A172 (cell line): ENCODE data around the gene BABAM2. TPM values are rescaled to one million over a fixed set of nuclear protein-coding genes. Genes with fewer than 3 reads are reported as not detected.

ENCODE experiments used
- DNase-seq: peaks from one replicate; pipeline ENCODE4 v3.0.0-alpha.2; 2015; ENCODE audit warnings: low spot score
- total RNA-seq: library from RNA; depleted of rRNA; stranded (reverse); fragments of >200 nt; shearing (Covaris generic); gene quantifications from 2 replicates; pipeline ENCODE4 v1.2.3, GENCODE V29; 2014

Gene BABAM2
- total RNA-seq, 1 experiment from 2014 or later = 36.5 TPM

DNA sequence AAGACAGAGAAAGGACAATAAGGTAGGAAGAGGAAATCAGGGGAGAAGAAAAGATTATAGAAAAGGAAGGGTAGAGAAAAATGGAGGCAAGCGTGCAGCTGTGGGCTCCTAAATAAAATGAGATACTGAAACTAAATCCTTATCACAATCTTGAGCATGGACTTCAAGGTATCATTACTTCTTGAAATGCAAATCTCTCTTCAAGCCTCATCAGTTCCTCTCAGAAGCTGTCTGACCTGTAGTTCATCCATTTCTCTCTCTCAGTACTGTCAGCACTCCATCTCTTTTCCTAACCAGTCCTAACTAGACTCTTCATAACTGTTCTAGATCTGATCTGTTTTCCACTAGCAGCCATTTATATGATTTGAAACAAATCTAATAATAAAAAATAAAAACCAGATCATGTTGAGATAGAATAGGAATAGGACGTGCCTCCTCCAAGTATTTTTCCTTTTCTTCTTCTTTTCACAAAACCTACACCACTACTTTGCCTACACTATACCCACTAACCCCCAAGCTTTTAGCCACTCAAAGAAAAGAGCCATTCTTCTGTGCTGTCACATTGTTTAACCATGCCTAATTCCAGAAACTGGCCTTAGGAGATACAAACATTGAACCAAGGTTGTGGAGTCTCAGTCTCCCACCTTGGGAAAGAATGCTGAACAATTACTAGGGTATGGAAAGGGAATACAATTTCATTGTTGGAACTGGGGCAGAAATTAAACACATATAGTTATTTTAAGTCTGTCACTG, 21.1 kb downstream of the BABAM2 start:
- DNase-seq = no peak

DNA sequence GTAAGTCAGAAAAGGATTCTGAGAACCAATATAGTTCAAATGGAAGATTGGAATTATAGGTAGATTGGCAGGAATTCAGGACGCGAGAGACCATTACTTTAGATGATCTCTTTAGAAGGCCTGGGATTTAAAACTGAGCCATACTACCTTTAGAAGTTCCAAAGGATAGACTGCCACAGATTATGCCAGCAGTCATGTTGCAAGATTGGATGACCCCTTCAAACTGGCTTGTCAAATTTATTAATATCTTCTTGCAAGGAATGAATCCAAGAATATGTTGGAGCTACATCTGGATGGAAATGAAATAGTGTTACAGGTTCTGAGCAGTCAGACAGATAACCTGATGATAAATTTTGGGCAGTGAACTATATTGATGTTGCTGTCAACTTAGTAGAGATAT, 22.0 kb downstream of the BABAM2 start:
- DNase-seq = no peak

DNA sequence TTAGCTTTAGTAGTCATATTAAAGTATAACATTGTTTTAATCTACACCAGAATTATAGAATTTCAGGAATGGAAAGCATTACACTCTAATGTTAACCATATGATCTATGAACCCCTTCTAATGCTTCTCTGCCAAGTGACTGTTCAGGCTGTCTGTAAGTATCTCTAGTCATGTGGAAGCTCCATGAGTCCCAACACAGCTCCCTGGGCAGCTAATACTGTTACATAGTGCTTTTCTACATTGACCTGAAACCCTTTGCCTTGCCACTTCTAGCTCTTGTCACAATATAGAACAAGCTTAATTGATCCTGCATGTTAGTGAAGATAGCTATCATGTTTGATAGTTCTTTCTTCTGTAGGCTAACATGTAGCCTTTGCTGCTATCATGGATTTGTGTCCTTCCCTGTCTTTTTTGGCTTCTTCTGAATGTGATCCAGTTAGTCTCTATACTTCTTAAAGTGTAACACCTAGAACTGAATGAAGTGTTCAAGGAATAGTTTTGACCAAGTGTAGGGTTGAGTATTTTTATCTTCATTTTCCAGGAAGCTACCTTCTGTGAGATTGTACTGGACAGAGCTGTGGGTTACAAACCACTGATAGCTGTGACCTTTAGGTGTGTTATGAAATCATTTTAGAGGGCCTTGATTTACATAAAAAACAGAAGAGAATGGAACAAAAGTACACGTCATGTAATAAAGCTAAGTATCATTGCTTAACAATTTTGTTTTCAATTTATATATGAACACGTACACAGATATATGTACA, 23.7 kb downstream of the BABAM2 start:
- DNase-seq = no peak

DNA sequence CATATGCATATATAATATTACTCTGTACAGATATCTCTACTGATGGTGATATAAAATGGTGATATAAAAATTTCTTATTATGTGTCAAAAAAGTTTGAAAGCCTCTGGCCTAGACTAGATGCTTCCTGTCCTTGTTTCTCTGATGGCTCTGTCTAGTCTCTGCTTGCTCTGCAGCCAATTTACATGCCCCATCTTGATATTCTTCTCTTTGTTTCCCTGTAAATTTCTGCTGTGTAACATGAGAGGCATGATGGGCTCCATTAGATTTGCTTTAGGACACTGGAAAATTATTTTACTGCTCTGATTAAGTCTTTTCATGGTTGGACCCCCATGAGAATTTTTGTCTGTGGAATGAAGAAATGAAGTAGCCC, 24.3 kb downstream of the BABAM2 start:
- DNase-seq = no peak

DNA sequence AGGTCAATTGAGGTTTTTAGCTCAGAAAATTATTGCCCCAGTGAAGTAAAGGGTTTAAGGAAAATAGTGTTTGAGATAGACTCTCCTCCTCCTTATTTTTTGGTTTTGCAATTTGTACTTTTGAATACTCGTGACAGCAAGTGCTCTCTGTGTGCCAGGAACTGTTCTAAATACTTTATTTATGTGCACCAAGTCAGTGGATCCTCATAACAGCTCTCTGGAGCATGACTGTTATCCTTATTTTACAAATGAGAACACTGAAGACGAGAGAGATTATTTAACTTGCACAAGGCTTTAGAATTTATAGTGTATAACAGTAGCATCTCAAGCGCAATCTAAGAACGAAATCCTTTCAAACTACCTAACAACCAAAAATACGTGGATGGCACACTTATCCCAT, 24.7 kb downstream of the BABAM2 start:
- no peak for DNase-seq

DNA sequence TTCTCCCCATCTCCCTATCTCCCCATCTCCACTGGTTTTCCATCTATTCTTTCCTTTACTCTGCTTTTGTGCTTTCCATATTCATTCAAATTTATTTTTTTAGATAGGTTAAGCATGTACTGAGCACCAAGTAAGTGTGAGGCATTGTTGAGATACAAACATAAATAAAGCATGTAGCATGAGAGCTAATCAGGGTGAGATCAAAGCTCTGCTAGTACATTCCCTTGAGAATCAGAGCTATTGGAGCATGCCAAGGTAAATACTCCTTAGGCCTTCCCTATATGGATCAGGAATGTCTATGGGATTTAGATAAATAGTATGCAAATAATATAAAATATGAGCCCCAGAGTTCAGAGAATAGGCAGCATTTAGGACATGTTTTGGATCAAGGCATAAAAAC, 25.3 kb downstream of the BABAM2 start:
- no peak for DNase-seq

DNA sequence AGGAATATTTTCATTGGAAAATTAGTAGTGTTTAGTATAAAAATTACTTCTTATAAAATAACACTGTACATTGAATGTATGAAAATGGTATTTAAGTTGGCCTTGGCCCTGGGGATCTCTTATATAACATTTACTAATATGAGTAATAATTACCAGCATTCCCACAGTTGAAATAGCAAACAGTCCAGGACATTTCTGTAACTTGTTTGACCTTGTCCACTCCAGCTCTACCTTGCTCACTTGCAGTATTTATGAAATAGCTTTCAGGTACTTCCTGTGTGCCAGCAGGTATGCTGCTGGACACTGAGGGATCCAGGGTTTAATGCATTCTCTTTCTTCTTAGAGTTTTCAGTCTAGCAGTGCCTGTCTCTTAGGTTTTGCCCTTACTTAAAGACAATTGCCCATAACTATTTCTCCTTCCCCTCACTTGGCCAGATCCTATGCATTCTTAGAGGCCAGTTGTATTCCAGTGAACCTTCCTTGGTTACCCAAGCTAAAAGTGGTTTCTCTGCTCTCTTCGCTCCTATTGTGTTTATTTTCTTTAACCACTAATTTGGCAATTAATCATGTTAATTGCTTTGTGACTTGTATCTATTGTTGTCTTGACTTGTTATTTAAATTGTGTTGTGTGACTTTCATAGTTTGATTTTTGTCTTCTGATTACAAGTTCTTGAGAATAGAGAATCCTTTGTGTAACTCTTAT, 25.9 kb downstream of the BABAM2 start:
- DNase-seq = no peak

DNA sequence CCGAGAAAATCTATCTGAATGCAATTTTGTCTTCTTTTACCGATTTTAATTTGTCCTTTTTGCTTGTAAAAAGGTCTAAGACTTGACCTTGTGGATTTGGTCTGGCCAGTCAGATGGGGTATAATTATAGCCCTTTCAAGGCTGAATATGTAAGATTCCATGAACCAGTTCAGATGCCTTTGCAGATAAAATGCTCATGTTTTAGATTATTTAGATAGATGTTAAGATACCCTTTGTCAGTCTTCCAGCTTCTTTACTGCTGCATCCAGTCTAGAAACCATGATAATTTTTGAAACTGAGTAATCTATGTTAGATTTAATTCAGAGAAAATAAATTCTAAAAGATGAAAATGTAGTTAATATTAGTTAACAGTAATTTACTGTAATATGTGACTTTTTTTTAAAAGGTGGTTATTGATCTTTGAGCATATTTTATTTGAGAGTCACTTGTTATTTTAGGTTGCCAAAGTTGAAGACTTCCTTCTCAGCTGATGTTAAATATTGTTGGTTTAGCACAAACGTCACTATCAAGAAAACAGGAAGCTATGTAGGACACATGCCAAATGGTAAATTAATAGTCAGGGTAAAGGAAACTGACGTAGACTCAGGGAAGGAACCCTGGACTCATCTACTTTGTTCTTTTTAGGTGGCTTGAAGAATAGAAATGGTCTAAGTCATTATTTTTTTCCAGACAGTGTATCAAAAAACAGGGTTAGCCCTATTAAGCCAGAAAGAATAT, 29.8 kb downstream of the BABAM2 start:
- peak; percentile 38 for DNase-seq

DNA sequence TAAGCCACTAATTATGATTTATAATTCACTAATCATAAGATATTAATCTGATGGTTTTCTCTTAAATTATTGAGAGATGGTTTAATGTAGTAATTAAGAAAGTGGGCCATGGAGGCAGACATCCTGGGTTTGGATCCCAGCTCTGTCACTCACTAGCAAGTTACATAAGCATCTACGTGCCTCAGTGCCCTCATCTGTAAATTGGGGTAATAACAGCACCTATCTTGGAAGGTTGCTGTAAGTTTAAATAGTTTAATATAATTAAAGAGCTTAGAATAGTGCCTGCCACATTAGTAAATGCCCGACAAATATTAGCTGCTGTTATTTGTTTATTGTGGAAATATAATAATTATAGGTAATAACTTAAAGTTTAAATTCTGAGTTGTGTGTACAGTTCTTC, 30.9 kb downstream of the BABAM2 start:
- DNase-seq = no peak

DNA sequence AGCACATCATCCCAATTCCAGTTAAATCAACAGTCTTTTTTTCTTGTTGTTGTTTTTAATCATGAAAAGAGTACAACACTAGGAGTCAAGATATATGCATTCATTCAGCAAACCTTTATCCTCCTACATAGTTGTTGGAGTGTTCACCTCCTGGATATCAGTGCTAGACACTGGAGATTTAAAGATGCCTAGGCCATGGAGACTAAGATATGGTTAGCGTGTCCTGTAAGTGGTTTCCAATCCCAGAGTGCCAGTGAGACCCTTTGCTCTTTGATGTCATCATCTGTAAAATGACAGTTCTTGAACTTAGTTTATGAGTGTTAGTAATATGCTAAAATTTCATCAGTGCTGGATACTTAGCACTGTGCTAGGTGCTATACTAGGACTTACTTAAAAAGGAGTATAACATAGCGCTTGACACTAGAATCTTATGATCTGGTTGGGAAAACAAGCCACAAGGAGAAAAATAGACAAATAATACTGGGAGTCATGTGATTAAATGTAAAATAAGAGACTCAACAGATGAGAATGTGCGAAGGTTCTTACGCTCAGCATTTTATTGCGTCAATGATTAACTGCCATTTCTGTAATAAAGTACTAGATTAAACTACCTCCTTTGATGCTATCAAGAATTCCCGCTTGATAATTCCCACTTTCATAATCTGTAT, 31.5 kb downstream of the BABAM2 start:
- no peak for DNase-seq

DNA sequence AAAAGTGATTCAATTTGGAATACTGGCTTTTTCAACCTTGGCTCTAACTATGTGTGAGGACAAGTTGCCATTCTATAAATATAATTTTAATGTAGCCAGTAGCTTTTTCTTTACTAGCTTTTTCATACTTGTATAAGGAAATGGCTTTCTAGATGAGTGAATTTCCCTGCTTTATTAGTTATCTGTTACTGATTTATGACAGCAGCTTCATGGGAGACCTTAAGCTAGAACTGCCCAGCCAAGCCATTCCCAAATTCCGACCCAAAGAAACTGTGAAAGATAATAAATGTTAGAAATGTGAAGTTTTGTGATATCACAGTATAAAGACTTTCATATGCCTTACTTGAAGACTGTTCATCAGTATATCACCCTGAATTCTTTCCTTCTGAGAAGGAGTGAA, 32.3 kb downstream of the BABAM2 start:
- DNase-seq = no peak

DNA sequence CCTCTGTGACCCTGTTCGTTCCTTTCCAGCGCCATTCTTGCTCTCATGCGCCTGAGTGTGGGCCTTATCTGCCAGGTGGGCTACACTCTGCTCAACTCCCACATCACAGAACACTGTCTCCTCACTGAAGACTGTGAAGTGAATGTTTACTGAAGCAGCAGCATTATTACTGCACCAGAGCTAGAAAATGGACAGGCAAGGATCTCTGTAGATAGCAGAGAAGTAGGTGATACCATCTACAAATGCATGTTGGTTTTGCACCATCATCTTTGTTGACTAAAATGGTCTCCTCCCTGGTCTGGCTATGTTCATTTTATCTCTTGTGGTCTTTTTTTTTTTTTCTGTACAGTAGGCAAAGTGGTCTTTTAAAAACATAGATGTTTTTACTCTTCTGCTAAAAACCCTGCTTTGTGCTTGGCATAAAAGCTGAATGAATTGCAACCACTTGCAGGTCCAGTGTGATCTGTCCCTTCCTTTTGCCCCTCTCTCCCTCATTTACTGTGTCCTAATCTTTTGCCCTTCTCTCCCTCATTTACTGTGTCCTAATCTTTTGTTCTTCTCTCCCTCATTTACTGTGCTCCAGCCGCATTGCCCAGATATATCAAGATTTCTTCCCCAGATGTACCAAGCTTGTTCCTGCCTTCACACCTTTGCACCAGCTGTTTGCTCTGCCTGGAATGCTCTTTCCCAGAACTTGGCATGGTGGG, 35.4 kb downstream of the BABAM2 start:
- no peak for DNase-seq

DNA sequence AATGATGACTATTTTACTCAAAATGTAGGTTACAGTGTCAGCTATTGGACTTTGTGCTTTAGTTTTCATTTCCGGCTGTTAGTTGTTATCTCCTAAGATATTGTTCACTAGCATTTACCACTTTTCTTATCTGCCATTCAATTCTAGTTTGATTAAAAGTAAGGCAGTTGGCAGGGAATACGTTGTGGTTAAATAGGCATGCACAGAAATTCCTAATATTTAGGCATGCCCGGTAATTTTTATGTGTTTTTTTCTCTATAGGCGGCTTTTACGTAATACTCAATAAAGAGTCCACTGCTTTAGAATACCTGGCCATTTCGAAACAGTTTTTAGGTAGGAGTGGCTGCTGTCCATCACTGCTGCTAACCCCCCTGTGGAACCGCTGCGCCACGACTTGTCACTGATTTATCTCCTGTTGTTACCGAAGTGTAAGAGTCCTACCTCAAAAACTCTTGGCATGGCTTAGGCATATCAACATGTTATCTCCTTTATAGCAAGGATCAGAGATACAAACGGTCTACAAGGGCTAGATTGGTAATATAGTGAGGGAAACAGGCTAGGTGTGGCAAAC, 39.5 kb downstream of the BABAM2 start:
- no peak for DNase-seq

DNA sequence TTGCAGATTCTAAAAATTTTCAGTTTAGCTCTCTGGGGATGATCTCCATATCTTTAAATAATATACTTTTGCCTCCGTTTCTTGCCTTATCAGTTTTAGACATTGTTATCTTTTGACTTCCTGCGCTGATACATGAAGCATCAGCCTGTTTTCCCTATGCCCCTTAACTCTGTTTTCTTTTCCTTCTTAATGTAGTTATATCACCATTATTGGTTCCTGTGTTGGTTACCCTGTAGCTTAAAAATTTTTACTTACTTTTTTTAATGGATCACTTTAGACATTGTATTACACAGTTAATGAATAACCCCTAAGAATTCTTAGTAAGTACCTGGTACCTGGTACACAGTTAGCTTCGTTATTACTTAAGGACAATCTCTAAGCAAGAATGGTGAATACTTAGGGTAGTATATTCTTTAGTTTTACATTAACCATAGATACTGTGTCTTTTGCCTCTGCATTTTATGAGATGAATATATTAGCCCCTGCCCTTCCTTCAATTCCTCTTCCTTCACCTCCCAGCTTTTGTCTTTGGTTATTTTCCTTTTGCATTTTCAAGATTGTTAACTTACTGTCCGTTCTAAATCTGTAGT, 40.9 kb downstream of the BABAM2 start:
- DNase-seq = no peak

DNA sequence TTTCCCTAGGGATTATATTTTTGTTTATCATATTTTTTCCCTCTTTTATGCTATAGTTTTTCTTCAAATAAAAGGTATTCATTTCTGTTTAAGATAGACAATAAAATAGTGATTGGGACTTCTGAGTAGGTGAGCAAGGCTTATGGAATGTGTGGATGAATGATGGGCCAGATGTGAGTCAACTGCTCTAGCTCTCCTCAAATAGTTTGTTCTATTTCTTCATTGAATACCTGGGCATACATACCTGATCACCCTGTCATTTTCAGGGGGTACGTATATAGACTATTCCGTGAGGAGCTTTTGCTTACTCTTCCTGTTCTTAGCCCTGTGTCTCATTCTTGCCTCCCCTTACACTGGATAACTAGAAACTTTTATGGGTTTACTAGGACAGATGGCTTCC, 41.9 kb downstream of the BABAM2 start:
- peak; percentile 56 for DNase-seq

DNA sequence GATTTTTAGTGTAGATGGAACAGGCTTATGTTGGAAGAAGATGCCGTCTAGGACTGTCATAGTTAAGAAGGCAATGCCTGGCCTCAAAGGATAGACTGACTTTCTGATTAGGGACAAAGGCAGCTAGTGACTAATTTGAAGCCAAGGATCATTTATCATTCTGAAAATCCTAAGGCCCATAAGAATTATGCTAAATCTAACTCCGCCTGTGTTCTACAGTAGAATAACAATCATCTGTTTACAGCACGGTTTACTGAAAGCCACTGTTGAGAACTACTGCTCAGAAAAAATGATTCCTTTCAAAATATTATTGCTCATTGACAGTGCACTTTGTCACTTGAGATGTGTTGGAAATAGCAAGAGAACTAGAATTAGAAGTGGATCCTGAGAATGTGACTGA, 44.5 kb downstream of the BABAM2 start:
- DNase-seq = no peak

DNA sequence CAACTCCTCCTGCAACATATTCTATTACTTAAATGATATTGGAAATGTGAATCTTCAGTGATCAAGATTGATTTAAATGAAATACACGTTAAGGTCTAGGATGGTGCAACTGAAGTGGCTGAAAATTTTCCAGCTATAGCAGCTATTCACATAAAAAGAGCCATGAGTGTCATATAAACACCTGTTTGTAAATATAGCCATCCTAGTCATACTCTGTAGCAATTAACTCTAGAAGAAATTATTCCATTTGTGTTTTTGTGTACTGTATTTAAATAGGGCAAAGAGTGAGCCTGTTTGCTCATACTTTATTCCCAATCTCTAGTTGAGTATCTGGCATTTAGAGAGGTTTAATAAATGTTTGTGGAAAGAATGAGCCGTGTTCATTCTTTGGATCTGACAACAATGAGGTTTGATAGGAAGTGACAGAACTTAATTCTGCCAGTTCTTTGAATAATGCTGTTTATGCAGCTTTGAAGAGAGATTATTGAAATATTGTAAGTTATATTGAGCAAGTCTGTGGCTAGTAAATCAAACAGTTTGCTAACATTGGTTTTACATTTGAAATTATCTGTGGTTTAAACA, 49.7 kb downstream of the BABAM2 start:
- DNase-seq = no peak

DNA sequence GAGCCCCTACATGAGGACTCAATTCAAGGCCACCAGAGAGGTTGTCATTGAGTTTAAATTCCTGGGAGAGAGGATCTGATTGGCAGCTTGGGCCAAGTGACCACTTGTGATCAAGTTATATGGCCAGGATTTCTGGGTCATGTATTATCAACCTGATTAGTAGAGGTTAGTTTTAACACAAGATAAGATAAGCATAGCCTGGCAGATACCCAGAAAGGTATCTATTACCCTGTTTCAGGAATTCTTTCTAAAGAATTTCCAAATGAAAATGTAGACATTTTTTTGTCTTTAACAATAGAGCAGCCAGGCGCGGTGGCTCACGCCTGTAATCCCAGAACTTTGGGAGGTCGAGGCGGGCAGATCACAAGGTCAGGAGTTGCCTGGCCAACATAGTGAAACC, 50.5 kb downstream of the BABAM2 start:
- DNase-seq = no peak

DNA sequence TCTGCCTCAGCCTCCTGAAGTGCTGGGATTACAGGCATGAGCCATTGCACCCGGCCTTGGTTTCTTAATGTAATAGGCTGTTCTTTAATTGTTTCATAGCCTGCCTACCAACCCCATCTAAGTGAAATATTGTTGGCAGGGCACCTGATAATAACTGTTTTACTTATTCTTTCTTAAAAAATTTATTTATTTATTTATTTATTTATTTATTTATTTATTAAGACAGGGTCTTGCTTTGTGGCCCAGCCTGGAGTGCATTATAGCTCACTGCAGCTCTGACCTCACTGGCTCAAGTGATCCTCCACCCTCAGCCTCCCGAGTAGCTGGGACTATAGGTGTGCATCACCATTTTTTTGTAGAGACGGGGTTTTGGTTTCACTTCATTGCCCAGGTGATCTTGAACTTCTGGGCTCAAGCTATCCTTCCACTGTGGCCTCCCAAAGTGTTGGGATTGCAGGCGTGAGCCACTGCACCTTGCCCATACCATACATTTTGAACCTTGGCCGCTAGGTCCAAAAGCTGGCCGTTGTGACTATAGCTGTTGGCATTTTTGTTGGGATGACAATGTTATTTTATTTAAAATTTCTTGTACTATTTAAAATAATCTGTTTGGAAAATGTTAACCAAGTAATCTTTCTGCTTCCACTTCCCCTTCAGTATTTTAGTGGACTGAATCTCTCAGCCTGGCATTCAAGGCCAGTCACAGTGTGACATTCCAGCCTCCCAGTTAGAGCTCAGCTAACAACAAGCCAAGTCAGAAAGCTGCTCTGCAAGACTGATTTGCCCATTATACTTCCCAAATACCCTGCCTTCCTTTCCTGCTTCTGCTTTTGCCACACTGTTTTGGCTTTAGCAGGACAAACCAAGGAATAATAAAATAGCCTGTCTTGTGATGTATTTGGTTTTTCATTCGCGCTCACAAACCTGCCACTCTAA, 52.4 kb downstream of the BABAM2 start:
- DNase-seq = no peak
